HUES48 (cell line): ENCODE data around the gene EP400.

Experiments used
- H3K27ac ChIP-seq: one replicate; pipeline ENCODE4 v1.7.0; 2013; ENCODE audit warnings: low read depth, low read length, inconsistent platforms
- H3K27me3 ChIP-seq: 2 replicates; pipeline ENCODE4 v1.6.1; 2013; ENCODE audit warnings: mild to moderate bottlenecking, low read length; ENCODE audit not compliant: control insufficient read depth, insufficient read depth
- H3K36me3 ChIP-seq: 2 replicates; pipeline ENCODE4 v1.6.1; 2013; ENCODE audit warnings: low read length; ENCODE audit not compliant: control insufficient read depth, insufficient read depth
- H3K4me1 ChIP-seq: 2 replicates; pipeline ENCODE4 v1.6.1; 2013; ENCODE audit warnings: mild to moderate bottlenecking, low read length; ENCODE audit not compliant: control insufficient read depth, insufficient read depth
- H3K4me3 ChIP-seq: 2 replicates; pipeline ENCODE4 v1.5.1; 2013; ENCODE audit warnings: mild to moderate bottlenecking, low read depth, low read length
- H3K9ac ChIP-seq: 2 replicates; pipeline ENCODE4 v1.6.1; 2013; ENCODE audit warnings: mild to moderate bottlenecking, low read depth, low read length, moderate library complexity
- H3K9me3 ChIP-seq: 2 replicates; pipeline ENCODE4 v1.6.1; 2013; ENCODE audit warnings: low read length; ENCODE audit not compliant: control insufficient read depth, insufficient read depth

EP400 gene

GRCh38 chr12:131908092-131909080 lies 41.4 kb upstream of the EP400 start:
- Histone ChIP-seq H3K4me3 (no peak overlapping the region), H3K9me3 (no peaks in the 10 kb centered on the region), H3K9ac (no peak overlapping the region), H3K27me3 (no peaks in the 10 kb centered on the region), H3K36me3 (peaks cover 47% of the 10 kb centered on the region), H3K4me1 (no peaks in the 10 kb centered on the region), H3K27ac (no peak overlapping the region)

DNA sequence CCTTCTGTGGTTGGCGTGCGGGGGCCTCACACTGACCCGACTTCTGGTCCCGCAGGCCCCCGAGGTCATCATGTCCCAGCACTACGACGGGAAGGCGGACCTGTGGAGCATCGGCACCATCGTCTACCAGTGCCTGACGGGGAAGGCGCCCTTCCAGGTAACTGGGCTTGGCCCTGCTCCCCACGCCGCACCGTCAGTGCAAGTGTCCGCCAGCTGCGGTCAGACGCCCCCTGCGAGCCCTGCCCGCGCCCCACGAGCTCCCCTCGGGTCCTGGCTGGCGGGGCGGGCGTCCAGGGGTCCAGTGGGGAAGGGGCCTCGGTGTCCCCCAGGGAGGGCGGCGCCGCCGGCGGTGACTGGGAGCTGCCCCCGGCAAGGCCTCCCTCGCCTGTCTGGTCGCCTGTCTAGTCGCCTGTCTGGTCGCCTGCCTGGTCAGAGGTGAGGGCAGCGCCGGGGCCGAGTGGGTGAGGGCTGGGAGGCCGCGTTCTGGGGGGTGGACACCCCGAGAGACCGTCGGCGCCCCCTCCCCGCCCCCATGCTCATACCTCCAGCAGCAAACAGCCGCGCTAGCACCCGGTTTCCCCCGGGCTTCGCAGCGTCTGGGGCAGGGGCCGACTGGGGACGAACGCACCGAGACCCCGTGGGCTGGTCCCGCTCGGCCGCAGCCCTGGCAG lies 40.5 kb upstream of the EP400 start:
- no peaks in the 10 kb centered on the region for H3K9me3 ChIP-seq
- peaks cover 54% of the 10 kb centered on the region for H3K36me3 ChIP-seq
- no peak overlapping the region for H3K9ac ChIP-seq
- no peaks in the 10 kb centered on the region for H3K27me3 ChIP-seq
- no peaks in the 10 kb centered on the region for H3K4me1 ChIP-seq
- H3K4me3 ChIP-seq: no peak overlapping the region
- H3K27ac ChIP-seq: no peak overlapping the region

GRCh38 chr12:131909752-131910219 lies 40.0 kb upstream of the EP400 start:
- H3K4me3 ChIP-seq: no peak overlapping the region
- H3K36me3 ChIP-seq: peaks cover 60% of the 10 kb centered on the region
- H3K9ac ChIP-seq: no peak overlapping the region
- H3K27ac ChIP-seq: no peak overlapping the region
- H3K4me1 ChIP-seq: no peaks in the 10 kb centered on the region
- no peaks in the 10 kb centered on the region for H3K9me3 ChIP-seq
- H3K27me3 ChIP-seq: no peaks in the 10 kb centered on the region

DNA sequence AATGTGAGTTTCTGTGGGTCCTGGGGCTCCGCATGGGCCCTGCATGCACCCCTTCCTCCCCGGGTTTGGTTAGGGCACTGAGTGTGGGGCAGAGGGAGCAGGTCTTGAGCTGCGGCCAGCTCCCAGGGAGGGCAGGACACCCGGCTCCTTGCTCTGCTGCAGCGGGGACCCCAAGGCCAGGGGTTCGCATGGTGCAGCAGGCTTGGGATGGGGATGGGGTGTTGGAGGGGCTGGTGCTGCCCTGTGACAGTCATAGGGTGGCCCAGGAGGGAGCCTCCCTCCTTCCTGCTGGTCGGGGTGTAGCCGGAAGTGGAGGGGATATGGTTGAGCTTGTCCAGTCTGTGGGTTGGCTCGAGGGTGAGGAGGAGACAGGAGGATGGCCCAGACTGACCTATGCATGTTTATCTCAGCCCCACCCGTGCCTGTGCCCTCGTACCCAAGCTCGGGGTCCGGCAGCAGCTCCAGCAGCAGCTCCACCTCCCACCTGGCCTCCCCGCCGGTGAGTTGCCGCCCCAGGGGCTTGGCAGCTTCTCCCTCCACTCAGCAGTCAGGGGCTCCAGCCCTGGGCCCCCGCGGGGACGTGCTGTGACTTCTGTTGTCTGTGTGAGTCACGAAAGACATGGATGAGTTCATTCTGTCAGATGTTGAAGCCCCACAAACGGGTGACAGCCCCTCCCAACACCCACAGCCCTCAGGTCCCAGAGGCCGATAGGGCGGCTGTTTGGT lies 39.3 kb upstream of the EP400 start:
- Histone ChIP-seq H3K27ac (no peak overlapping the region), H3K4me1 (no peaks in the 10 kb centered on the region), H3K9ac (no peak overlapping the region), H3K4me3 (no peak overlapping the region), H3K9me3 (no peaks in the 10 kb centered on the region), H3K36me3 (peaks cover 67% of the 10 kb centered on the region), H3K27me3 (no peaks in the 10 kb centered on the region)

- Histone ChIP-seq H3K9ac (no peak overlapping the region), H3K4me3 (no peak overlapping the region), H3K36me3 (peaks cover 73% of the 10 kb centered on the region), H3K4me1 (no peaks in the 10 kb centered on the region), H3K27ac (no peak overlapping the region), H3K27me3 (no peaks in the 10 kb centered on the region), H3K9me3 (no peaks in the 10 kb centered on the region)
Observed at GRCh38 chr12:131911028-131911650, 38.6 kb upstream of the EP400 start.

GRCh38 chr12:131911851-131912477 lies 37.8 kb upstream of the EP400 start:
- Histone ChIP-seq H3K4me3 (no peak overlapping the region), H3K4me1 (no peaks in the 10 kb centered on the region), H3K27me3 (no peaks in the 10 kb centered on the region), H3K36me3 (peaks cover 79% of the 10 kb centered on the region), H3K9me3 (no peaks in the 10 kb centered on the region), H3K9ac (no peak overlapping the region), H3K27ac (no peak overlapping the region)

DNA sequence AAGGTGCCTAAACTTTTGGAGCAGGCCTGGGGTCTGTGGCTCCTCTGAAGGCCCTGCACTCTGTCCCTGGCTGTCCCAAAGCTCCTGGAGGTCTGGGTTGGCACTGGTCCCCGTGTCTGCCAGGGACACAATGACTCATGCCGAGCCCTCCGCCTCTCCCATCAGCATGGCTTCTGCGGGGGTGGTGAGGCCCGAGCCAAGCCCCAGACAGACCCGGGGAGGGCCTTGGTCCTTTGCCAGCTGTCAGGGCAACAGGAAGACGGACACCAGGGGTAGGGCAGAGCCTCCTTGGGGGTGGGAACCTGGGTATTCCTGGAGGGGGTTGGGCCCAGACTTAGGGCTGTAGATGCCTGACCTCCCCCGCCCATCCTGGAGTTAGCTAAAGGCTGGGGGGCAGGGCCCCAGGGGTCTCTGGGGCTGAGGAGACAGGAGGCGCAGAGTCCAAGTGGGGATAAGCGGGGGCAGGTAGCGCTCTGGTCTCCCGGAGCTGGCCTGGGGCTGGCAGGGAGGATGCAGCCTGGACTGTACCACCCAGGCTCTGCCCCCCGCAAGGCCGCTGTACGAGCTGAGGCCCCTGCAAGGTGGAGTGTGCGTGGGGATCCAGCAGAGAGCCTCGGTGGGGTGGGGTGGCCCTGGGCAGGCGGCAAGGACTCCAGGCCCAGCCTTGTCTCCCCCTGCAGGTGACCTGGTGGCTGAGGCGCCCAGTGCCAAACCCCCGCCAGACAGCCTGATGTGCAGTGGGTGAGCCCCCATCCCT lies 37.0 kb upstream of the EP400 start:
- no peak overlapping the region for H3K4me3 ChIP-seq
- no peaks in the 10 kb centered on the region for H3K9me3 ChIP-seq
- H3K36me3 ChIP-seq: peaks cover 80% of the 10 kb centered on the region
- H3K27me3 ChIP-seq: no peaks in the 10 kb centered on the region
- H3K27ac ChIP-seq: no peak overlapping the region
- no peak overlapping the region for H3K9ac ChIP-seq
- no peaks in the 10 kb centered on the region for H3K4me1 ChIP-seq

- no peak overlapping the region for H3K9ac ChIP-seq
- H3K4me1 ChIP-seq: no peaks in the 10 kb centered on the region
- H3K27ac ChIP-seq: no peak overlapping the region
- no peaks in the 10 kb centered on the region for H3K27me3 ChIP-seq
- no peaks in the 10 kb centered on the region for H3K9me3 ChIP-seq
- peaks cover 77% of the 10 kb centered on the region for H3K36me3 ChIP-seq
- no peak overlapping the region for H3K4me3 ChIP-seq
Observed at GRCh38 chr12:131913666-131914065, 36.1 kb upstream of the EP400 start.

DNA sequence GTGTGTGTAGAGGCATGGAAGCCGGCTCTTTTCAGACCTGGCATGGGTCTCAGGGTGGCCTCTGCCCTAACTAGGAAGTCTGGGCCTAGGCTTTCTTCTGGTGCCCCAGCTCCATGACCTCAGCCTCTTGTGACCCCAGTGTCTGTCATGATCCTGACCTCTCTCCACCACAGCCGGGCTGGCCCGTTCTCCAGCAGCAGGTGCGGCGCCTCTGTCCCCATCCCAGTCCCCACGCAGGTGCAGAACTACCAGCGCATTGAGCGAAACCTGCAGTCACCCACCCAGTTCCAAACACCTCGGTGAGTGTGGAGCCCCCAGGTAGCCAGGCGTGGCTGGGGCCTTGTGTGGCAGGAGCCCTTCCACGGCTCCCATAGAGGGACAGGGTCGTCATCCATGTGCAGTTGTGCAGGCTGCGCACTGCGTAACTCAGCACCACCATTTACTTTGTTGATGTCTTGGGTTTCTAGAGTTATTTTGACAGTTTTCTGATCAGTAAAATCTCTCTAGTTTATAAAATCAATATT lies 35.5 kb upstream of the EP400 start:
- no peak overlapping the region for H3K27ac ChIP-seq
- no peaks in the 10 kb centered on the region for H3K9me3 ChIP-seq
- H3K4me3 ChIP-seq: no peak overlapping the region
- H3K9ac ChIP-seq: no peak overlapping the region
- no peaks in the 10 kb centered on the region for H3K27me3 ChIP-seq
- H3K36me3 ChIP-seq: peaks cover 72% of the 10 kb centered on the region
- no peaks in the 10 kb centered on the region for H3K4me1 ChIP-seq
